ENCODE results near the gene SLC9A9. TPM values are rescaled to one million over a fixed set of nuclear protein-coding genes. Genes with fewer than 3 reads are reported as not detected.

SLC9A9 gene
- total RNA-seq, 2 donors from 2014 or later: 23.6 to 31.0 TPM

GRCh38 chr3:143343031-143343430, 505.2 kb downstream of the SLC9A9 start:
- no peaks in the 10 kb centered on the region for H3K9me3 ChIP-seq
- 100% methylated on average over 1 of the region's 1 CpG for WGBS
- DNase-seq (ENCODE audit: low spot score): no peak
- intact Hi-C loops (cut with DNase I): no loop called here
- H3K27ac ChIP-seq: no peak overlapping the region
- no peaks in the 10 kb centered on the region for H3K27me3 ChIP-seq (replicated peaks; ENCODE audit: insufficient read depth)
- H3K4me1 ChIP-seq (replicated peaks): no peaks in the 10 kb centered on the region
- no peak overlapping the region for H3K4me3 ChIP-seq
- H3K36me3 ChIP-seq: peaks cover 0 to 2% of the 10 kb centered on the region in 2 donors
- TF ChIP-seq POLR2A (IDR thresholded peaks at IDR 0.05) (no peak), POLR2AphosphoS5 (IDR thresholded peaks at IDR 0.05) (no peak), CTCF (IDR thresholded peaks at IDR 0.05) (no peak)

- DNase-seq (ENCODE audit: low spot score): no peak
- no peak overlapping the region for H3K4me3 ChIP-seq
- TF ChIP-seq CTCF (IDR thresholded peaks at IDR 0.05): no peak
- no peak for TF ChIP-seq POLR2AphosphoS5 (IDR thresholded peaks at IDR 0.05)
- no peak for TF ChIP-seq POLR2A (IDR thresholded peaks at IDR 0.05)
- H3K36me3 ChIP-seq: peaks cover 0 to 2% of the 10 kb centered on the region in 2 donors
- no peaks in the 10 kb centered on the region for H3K9me3 ChIP-seq
- no peaks in the 10 kb centered on the region for H3K27me3 ChIP-seq (replicated peaks; ENCODE audit: insufficient read depth)
- intact Hi-C loops (cut with DNase I): no loop called here
- no peaks in the 10 kb centered on the region for H3K4me1 ChIP-seq (replicated peaks)
- no peak overlapping the region for H3K27ac ChIP-seq
- WGBS: 94% methylated on average over 2 of the region's 2 CpGs
These were observed 508.8 kb downstream of the SLC9A9 start for GRCh38 chr3:143339451-143339850.

GRCh38 chr3:143337387-143337786, 510.9 kb downstream of the SLC9A9 start:
- no peak for DNase-seq (ENCODE audit: low spot score)
- Histone ChIP-seq H3K27ac (no peak overlapping the region), H3K4me1 (replicated peaks) (no peaks in the 10 kb centered on the region), H3K27me3 (replicated peaks; ENCODE audit: insufficient read depth) (no peaks in the 10 kb centered on the region), H3K36me3 (peaks cover 0 to 2% of the 10 kb centered on the region in 2 donors), H3K4me3 (no peak overlapping the region), H3K9me3 (no peaks in the 10 kb centered on the region)
- intact Hi-C loops (cut with DNase I): no loop called here
- 48% methylated on average over 2 of the region's 2 CpGs for WGBS
- TF ChIP-seq POLR2A (IDR thresholded peaks at IDR 0.05) (no peak), CTCF (IDR thresholded peaks at IDR 0.05) (no peak), POLR2AphosphoS5 (IDR thresholded peaks at IDR 0.05) (no peak)

- intact Hi-C loops (cut with DNase I): no loop called here
- no peak for DNase-seq (ENCODE audit: low spot score)
- H3K9me3 ChIP-seq: no peaks in the 10 kb centered on the region
- H3K27ac ChIP-seq: no peak overlapping the region
- no peak for TF ChIP-seq POLR2A (IDR thresholded peaks at IDR 0.05)
- no peak for TF ChIP-seq POLR2AphosphoS5 (IDR thresholded peaks at IDR 0.05)
- TF ChIP-seq CTCF (IDR thresholded peaks at IDR 0.05): no peak
- 96% methylated on average over 4 of the region's 4 CpGs for WGBS
- no peaks in the 10 kb centered on the region for H3K4me1 ChIP-seq (replicated peaks)
- peaks cover 0 to 2% of the 10 kb centered on the region in 2 donors for H3K36me3 ChIP-seq
- H3K27me3 ChIP-seq (replicated peaks; ENCODE audit: insufficient read depth): no peaks in the 10 kb centered on the region
- H3K4me3 ChIP-seq: no peak overlapping the region
These were observed 514.0 kb downstream of the SLC9A9 start for GRCh38 chr3:143334231-143334630.

GRCh38 chr3:143333367-143333766, 514.9 kb downstream of the SLC9A9 start:
- TF ChIP-seq POLR2AphosphoS5 (IDR thresholded peaks at IDR 0.05) (no peak), CTCF (IDR thresholded peaks at IDR 0.05) (no peak), POLR2A (IDR thresholded peaks at IDR 0.05) (no peak)
- no peak for DNase-seq (ENCODE audit: low spot score)
- H3K27ac ChIP-seq: no peak overlapping the region
- no peaks in the 10 kb centered on the region for H3K27me3 ChIP-seq (replicated peaks; ENCODE audit: insufficient read depth)
- H3K4me3 ChIP-seq: no peak overlapping the region
- H3K36me3 ChIP-seq: no peaks in the 10 kb centered on the region
- WGBS: 42% methylated on average over 2 of the region's 2 CpGs
- intact Hi-C loops (cut with DNase I): no loop called here
- no peaks in the 10 kb centered on the region for H3K4me1 ChIP-seq (replicated peaks)
- H3K9me3 ChIP-seq: no peaks in the 10 kb centered on the region

Measured in prostate gland (tissue), 2 donors.